WTC11 (cell line): ENCODE data around the gene CTTN. TPM values are rescaled to one million over a fixed set of nuclear protein-coding genes. Genes with fewer than 3 reads are reported as not detected.

Source experiments
- ATAC-seq: fragments of 200-7000 bp; cut with Tn5 transposase; 2 replicates; pipeline ENCODE4 v1.10.0; 2021; ENCODE audit warnings: mild to moderate bottlenecking, moderate library complexity
- CTCF ChIA-PET: fragments of 300-600 bp; sonication (Branson Sonifier 250); formaldehyde crosslinking; loops from one replicate; lab custom pipeline; 2021; ENCODE audit warnings: antibody characterized with exemption; lab: Charles Lee
- POLR2A ChIA-PET: fragments of 350-600 bp; sonication (Branson Sonifier 250); formaldehyde crosslinking; loops from one replicate; lab custom pipeline; 2021; ENCODE audit warnings: antibody characterized with exemption; lab: Charles Lee
- DNase-seq: peaks from one replicate; pipeline ENCODE4 v3.0.0; 2021; ENCODE audit warnings: low spot score
- H3K27ac Mint-ChIP-seq: 2 replicates; pipeline ENCODE4 v1.8.0; 2021; ENCODE audit warnings: mixed read lengths
- H3K27me3 Mint-ChIP-seq: 2 replicates; pipeline ENCODE4 v1.8.0; 2021; ENCODE audit warnings: low read depth, mild to moderate bottlenecking, moderate library complexity, mixed read lengths
- H3K36me3 Mint-ChIP-seq: 2 replicates; pipeline ENCODE4 v1.8.0; 2021; ENCODE audit warnings: mixed read lengths
- H3K4me1 Mint-ChIP-seq: 2 replicates; pipeline ENCODE4 v1.8.0; 2022; ENCODE audit warnings: mixed read lengths
- H3K4me3 Mint-ChIP-seq: 2 replicates; pipeline ENCODE4 v1.8.0; 2021; ENCODE audit warnings: mild to moderate bottlenecking, moderate library complexity, mixed read lengths
- H3K9me3 Mint-ChIP-seq: 2 replicates; pipeline ENCODE4 v1.8.0; 2021; ENCODE audit warnings: mixed read lengths
- CBFB ChIP-seq: sonication (generic); formaldehyde crosslinking; IDR thresholded peaks from 2 replicates; pipeline ENCODE4 v1.8.1; 2022; ENCODE audit warnings: mild to moderate bottlenecking, low read depth, missing genetic modification reagents
- FOXK1 ChIP-seq: sonication (generic); formaldehyde crosslinking; IDR thresholded peaks from 2 replicates; pipeline ENCODE4 v1.8.0; 2022; ENCODE audit warnings: mild to moderate bottlenecking, moderate library complexity, missing genetic modification reagents
- GABPB1 ChIP-seq: sonication (generic); formaldehyde crosslinking; IDR thresholded peaks from 2 replicates; pipeline ENCODE4 v1.8.1; 2023; ENCODE audit warnings: mild to moderate bottlenecking, missing genetic modification reagents
- IRF2 ChIP-seq: sonication (generic); formaldehyde crosslinking; IDR thresholded peaks from 2 replicates; pipeline ENCODE4 v1.8.0; 2022; ENCODE audit warnings: low read depth, missing genetic modification reagents, borderline replicate concordance
- JAZF1 ChIP-seq: fragments of 250-450 bp; sonication (Bioruptor Pico); IDR thresholded peaks from 2 replicates; pipeline ENCODE4 v1.9.0; 2021; ENCODE audit warnings: moderate library complexity, mild to moderate bottlenecking, inconsistent platforms
- JUN ChIP-seq: sonication (generic); formaldehyde crosslinking; IDR thresholded peaks from 2 replicates; pipeline ENCODE4 v1.8.0; 2023; ENCODE audit warnings: mild to moderate bottlenecking, missing genetic modification reagents
- KAT7 ChIP-seq: sonication (generic); formaldehyde crosslinking; IDR thresholded peaks from 2 replicates; pipeline ENCODE4 v1.8.1; 2023; ENCODE audit warnings: missing genetic modification reagents, mild to moderate bottlenecking, borderline replicate concordance
- NR2C2 ChIP-seq: sonication (generic); formaldehyde crosslinking; IDR thresholded peaks from 2 replicates; pipeline ENCODE4 v1.8.0; 2022; ENCODE audit warnings: mild to moderate bottlenecking, missing genetic modification reagents
- SOX15 ChIP-seq: fragments of 250-450 bp; sonication (Bioruptor Pico); IDR thresholded peaks from 2 replicates; pipeline ENCODE4 v1.9.0; 2021; ENCODE audit warnings: mild to moderate bottlenecking
- TEAD4 ChIP-seq: sonication (generic); formaldehyde crosslinking; IDR thresholded peaks from 2 replicates; pipeline ENCODE4 v1.8.0; 2022; ENCODE audit warnings: mild to moderate bottlenecking, missing genetic modification reagents
- ZBTB21 ChIP-seq: sonication (generic); formaldehyde crosslinking; IDR thresholded peaks from 2 replicates; pipeline ENCODE4 v1.8.1; 2023; ENCODE audit warnings: mild to moderate bottlenecking, missing genetic modification reagents, borderline replicate concordance
- ZNF121 ChIP-seq: sonication (generic); formaldehyde crosslinking; IDR thresholded peaks from 2 replicates; pipeline ENCODE4 v1.8.0; 2023; ENCODE audit warnings: missing genetic modification reagents
- ZNF219 ChIP-seq: sonication (generic); formaldehyde crosslinking; IDR thresholded peaks from 2 replicates; pipeline ENCODE4 v1.8.0; 2023; ENCODE audit warnings: missing genetic modification reagents, mild to moderate bottlenecking, borderline replicate concordance
- ZNF232 ChIP-seq: sonication (generic); formaldehyde crosslinking; IDR thresholded peaks from 2 replicates; pipeline ENCODE4 v1.8.0; 2022; ENCODE audit warnings: mild to moderate bottlenecking, missing genetic modification reagents
- ZNF317 ChIP-seq: sonication (generic); formaldehyde crosslinking; IDR thresholded peaks from 2 replicates; pipeline ENCODE4 v1.8.1; 2023; ENCODE audit warnings: low read depth, mild to moderate bottlenecking, moderate library complexity, missing genetic modification reagents, borderline replicate concordance
- ZNF396 ChIP-seq: fragments of 250-450 bp; sonication (Bioruptor Pico); IDR thresholded peaks from 2 replicates; pipeline ENCODE4 v1.8.0; 2021; ENCODE audit warnings: mild to moderate bottlenecking, moderate library complexity, borderline replicate concordance
- ZNF416 ChIP-seq: fragments of 250-450 bp; sonication (Bioruptor Pico); IDR thresholded peaks from 2 replicates; pipeline ENCODE4 v1.9.0; 2021; ENCODE audit warnings: mild to moderate bottlenecking, inconsistent platforms
- ZNF423 ChIP-seq: fragments of 250-450 bp; sonication (Bioruptor Pico); IDR thresholded peaks from 2 replicates; pipeline ENCODE4 v2.1.2; 2022; ENCODE audit warnings: mild to moderate bottlenecking, moderate library complexity
- ZNF671 ChIP-seq: fragments of 250-450 bp; sonication (Bioruptor Pico); IDR thresholded peaks from 2 replicates; pipeline ENCODE4 v1.8.0; 2021; ENCODE audit warnings: mild to moderate bottlenecking
- total RNA-seq: library from RNA; stranded (reverse); gene quantifications from 3 replicates; pipeline ENCODE4 v1.2.3, GENCODE V29; 2021
- TF ChIP-seq, protein P1 (sequence below): sonication (generic); formaldehyde crosslinking; IDR thresholded peaks from 2 replicates; pipeline ENCODE4 v1.8.1; 2023; ENCODE audit warnings: mild to moderate bottlenecking, missing genetic modification reagents, moderate library complexity
- TF ChIP-seq, protein P2 (sequence below): sonication (generic); formaldehyde crosslinking; IDR thresholded peaks from 2 replicates; pipeline ENCODE4 v1.8.0; 2023; ENCODE audit warnings: mild to moderate bottlenecking, missing genetic modification reagents
- TF ChIP-seq, protein P3 (sequence below): fragments of 250-450 bp; sonication (Bioruptor Pico); conservative IDR thresholded peaks from 2 replicates; pipeline ENCODE4 v1.9.0; 2021; ENCODE audit warnings: mild to moderate bottlenecking
- TF ChIP-seq, protein P4 (sequence below): sonication (generic); formaldehyde crosslinking; IDR thresholded peaks from 2 replicates; pipeline ENCODE4 v1.8.0; 2022; ENCODE audit warnings: mild to moderate bottlenecking, missing genetic modification reagents
- TF ChIP-seq, protein P5 (sequence below): sonication (generic); formaldehyde crosslinking; IDR thresholded peaks from 2 replicates; pipeline ENCODE4 v1.8.1; 2022; ENCODE audit warnings: missing genetic modification reagents, borderline replicate concordance

CTTN gene
- total RNA-seq, 1 experiment from 2014 or later, result 281 TPM

DNA sequence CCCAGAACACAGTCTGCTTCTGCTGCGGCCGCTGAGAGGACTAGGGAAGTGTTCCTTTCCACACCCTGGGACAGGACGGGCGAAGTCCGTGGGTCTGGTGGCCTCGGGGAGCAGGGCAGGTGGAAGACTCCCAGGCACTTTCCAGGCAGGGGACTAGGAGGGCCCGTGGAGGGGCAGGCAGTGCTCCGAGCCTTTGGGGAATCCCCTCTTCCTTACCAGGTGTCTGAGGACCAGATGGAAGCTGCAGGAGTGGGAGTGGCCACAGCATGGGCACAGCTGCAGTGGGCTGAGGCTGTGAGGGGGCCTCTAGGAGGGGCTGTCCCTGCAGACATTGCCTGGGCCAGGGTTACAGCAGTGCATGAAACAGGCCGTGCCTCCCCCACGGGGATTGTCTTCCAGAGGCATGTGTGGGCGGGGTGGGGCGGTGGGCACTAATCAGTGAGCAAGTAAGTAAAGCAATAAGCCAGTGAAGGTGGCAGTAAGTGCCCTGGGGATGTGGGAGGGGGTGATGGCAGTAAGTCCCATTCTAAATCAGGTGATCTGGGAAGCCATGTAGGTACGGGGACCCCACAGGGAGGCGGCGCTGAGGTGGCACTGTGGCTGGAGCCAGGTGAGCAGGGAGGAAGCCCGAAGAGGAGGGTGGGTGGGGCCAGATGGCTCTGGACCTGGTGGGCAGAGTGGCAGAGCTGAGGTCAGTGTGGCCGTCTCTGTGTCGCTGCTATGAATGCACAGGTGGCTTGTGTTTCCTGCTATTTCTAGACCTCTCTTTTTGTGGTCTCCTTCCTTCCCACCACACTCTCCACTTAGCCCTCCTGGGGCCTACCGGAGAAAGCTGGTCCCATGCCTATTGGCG is 66.4 kb downstream of the CTTN start:
- Mint-ChIP-seq H3K4me3 (no peak overlapping the region), H3K36me3 (peaks cover 3% of the 10 kb centered on the region; the same call in 1 of the 2 replicates), H3K9me3 (peaks cover 4% of the 10 kb centered on the region), H3K4me1 (peaks cover 19% of the 10 kb centered on the region), H3K27me3 (peaks cover 3% of the 10 kb centered on the region), H3K27ac (no peak overlapping the region; the same call in 1 of the 2 replicates)
- POLR2A ChIA-PET, result interaction anchor here (0.6 kb wide), 1 partner anchor 129 kb away, joined by 3 read pairs; no protein-coding TSS in a partner anchor
- DNase-seq, result no peak
- CTCF ChIA-PET, result no interaction called here
- ATAC-seq, result no peak
- TF ChIP-seq ZNF396, result no peak
- TF ChIP-seq ZNF423 (CRISPR knock-in tag), result no peak
- TF ChIP-seq, all 79 proteins: peak for 0

DNA sequence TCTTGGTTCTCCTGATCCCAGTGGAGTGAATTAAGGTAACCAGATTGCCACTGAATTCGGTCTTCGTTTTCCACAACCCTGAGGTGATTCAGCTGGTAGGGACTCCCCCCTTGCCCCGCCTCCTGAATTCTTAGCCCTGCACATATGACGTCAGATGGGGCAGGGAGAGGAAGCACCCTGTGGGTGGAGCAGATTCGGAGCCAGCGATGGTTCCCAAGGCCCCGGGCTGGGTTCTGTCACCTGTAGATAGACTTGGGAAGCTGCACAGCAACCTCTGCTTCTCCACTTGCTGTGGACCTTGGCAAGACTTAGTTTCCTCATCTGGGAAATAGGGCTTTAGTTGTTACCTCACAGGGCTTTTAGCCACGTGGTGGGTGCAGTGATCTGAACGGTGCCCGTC is 67.8 kb downstream of the CTTN start:
- Mint-ChIP-seq H3K27ac (no peak overlapping the region), H3K36me3 (peaks cover 5% of the 10 kb centered on the region; the same call in 1 of the 2 replicates), H3K4me3 (no peak overlapping the region)
- POLR2A ChIA-PET, result no interaction called here
- no peak for TF ChIP-seq ZBTB21 (CRISPR knock-in tag)
- no peak for TF ChIP-seq ZNF219 (CRISPR knock-in tag)
- no peak for TF ChIP-seq GABPB1 (CRISPR knock-in tag)
- TF ChIP-seq, protein P1, sequence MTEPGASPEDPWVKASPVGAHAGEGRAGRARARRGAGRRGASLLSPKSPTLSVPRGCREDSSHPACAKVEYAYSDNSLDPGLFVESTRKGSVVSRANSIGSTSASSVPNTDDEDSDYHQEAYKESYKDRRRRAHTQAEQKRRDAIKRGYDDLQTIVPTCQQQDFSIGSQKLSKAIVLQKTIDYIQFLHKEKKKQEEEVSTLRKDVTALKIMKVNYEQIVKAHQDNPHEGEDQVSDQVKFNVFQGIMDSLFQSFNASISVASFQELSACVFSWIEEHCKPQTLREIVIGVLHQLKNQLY (CRISPR knock-in tag), result no peak
- TF ChIP-seq ZNF232 (CRISPR knock-in tag), result no peak
- TF ChIP-seq TEAD4, result no peak
- TF ChIP-seq, protein P2, sequence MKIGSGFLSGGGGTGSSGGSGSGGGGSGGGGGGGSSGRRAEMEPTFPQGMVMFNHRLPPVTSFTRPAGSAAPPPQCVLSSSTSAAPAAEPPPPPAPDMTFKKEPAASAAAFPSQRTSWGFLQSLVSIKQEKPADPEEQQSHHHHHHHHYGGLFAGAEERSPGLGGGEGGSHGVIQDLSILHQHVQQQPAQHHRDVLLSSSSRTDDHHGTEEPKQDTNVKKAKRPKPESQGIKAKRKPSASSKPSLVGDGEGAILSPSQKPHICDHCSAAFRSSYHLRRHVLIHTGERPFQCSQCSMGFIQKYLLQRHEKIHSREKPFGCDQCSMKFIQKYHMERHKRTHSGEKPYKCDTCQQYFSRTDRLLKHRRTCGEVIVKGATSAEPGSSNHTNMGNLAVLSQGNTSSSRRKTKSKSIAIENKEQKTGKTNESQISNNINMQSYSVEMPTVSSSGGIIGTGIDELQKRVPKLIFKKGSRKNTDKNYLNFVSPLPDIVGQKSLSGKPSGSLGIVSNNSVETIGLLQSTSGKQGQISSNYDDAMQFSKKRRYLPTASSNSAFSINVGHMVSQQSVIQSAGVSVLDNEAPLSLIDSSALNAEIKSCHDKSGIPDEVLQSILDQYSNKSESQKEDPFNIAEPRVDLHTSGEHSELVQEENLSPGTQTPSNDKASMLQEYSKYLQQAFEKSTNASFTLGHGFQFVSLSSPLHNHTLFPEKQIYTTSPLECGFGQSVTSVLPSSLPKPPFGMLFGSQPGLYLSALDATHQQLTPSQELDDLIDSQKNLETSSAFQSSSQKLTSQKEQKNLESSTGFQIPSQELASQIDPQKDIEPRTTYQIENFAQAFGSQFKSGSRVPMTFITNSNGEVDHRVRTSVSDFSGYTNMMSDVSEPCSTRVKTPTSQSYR (CRISPR knock-in tag), result no peak
- TF ChIP-seq ZNF671 (CRISPR knock-in tag), result no peak
- TF ChIP-seq KAT7 (CRISPR knock-in tag), result no peak
- no peak for TF ChIP-seq JUN (CRISPR knock-in tag)
- no peak for TF ChIP-seq CBFB
- no peak for TF ChIP-seq FOXK1 (CRISPR knock-in tag)
- TF ChIP-seq ZNF317 (CRISPR knock-in tag), result no peak
- TF ChIP-seq, all 79 proteins: peak for 0
- DNase-seq, result no peak
- Mint-ChIP-seq H3K27me3 (peaks cover 3% of the 10 kb centered on the region), H3K9me3 (peaks cover 4% of the 10 kb centered on the region), H3K4me1 (peaks cover 29% of the 10 kb centered on the region)
- no peak for ATAC-seq
- CTCF ChIA-PET, result interaction anchor here (1.9 kb wide), 1 partner anchor 205 kb away, joined by 4 read pairs; no protein-coding TSS in a partner anchor

DNA sequence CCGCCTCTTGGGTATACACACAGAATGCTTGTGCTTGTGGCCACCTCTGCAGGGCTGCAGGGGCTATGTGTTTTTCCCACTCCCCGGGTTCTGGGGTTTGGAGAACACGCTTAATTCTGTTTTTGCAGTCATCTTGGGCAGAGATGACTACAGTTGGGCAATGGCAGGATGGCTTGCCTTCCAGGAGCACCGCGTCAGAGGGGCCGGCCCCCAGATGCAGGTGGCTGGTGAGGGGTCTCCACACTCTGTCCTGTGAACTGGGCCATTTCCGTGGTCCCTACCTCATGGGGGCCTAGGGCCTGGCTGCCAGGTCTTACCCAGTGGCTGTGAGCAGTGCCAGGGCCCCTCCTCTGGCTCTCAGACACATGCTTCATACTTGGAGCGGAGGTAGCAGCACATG is 68.3 kb downstream of the CTTN start:
- Mint-ChIP-seq H3K36me3 (peaks cover 5% of the 10 kb centered on the region; the same call in 1 of the 2 replicates), H3K4me3 (no peak overlapping the region), H3K27me3 (peaks cover 3% of the 10 kb centered on the region), H3K4me1 (peaks cover 33% of the 10 kb centered on the region), H3K9me3 (peaks cover 4% of the 10 kb centered on the region), H3K27ac (no peak overlapping the region)
- ATAC-seq (no peak), DNase-seq (no peak)
- POLR2A ChIA-PET, result no interaction called here
- CTCF ChIA-PET, result interaction anchor here (0.6 to 2.0 kb wide), 12 partner anchors 11 to 360 kb away, joined by 3 to 8 read pairs (median 4); no protein-coding TSS in a partner anchor
- TF ChIP-seq SOX15 (no peak), ZNF396 (no peak), NR2C2 (CRISPR knock-in tag) (no peak), ZNF121 (CRISPR knock-in tag) (no peak), IRF2 (CRISPR knock-in tag) (no peak), CBFB (no peak), ZNF416 (CRISPR knock-in tag) (no peak), JAZF1 (CRISPR knock-in tag) (no peak)
- TF ChIP-seq, protein P3, sequence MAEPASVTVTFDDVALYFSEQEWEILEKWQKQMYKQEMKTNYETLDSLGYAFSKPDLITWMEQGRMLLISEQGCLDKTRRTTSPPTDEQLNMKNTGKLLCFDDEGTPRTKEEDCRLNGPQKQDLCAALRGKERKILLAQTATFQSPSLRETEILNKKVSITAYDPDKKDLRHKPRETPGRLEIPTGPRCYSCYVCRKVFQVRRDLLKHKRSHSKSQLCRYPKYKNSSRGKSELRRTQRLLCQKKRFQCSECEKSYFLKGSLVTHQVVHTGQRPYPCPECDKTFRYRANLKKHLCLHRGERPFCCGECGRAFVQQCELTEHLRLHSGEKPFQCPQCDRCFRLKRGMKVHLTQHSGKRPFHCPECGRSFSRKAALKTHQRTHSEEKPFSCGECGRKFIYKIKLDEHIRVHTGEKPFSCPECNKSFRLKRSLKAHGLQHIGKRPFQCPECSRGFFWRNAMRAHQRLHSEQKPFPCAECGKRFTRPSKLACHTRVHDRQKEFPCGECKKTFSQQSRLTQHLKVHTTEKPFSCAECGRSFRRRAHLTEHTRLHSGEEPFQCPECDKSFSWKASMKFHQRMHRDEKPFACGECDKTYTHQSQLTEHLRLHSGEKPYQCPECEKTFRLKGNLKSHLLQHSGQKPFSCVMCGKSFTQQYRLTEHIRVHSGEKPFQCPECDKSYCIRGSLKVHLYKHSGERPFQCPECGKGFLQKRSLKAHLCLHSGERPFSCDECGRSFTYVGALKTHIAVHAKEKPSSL, result no peak
- TF ChIP-seq, protein P4, sequence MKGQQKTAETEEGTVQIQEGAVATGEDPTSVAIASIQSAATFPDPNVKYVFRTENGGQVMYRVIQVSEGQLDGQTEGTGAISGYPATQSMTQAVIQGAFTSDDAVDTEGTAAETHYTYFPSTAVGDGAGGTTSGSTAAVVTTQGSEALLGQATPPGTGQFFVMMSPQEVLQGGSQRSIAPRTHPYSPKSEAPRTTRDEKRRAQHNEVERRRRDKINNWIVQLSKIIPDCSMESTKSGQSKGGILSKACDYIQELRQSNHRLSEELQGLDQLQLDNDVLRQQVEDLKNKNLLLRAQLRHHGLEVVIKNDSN (CRISPR knock-in tag), result no peak
- TF ChIP-seq, protein P5, sequence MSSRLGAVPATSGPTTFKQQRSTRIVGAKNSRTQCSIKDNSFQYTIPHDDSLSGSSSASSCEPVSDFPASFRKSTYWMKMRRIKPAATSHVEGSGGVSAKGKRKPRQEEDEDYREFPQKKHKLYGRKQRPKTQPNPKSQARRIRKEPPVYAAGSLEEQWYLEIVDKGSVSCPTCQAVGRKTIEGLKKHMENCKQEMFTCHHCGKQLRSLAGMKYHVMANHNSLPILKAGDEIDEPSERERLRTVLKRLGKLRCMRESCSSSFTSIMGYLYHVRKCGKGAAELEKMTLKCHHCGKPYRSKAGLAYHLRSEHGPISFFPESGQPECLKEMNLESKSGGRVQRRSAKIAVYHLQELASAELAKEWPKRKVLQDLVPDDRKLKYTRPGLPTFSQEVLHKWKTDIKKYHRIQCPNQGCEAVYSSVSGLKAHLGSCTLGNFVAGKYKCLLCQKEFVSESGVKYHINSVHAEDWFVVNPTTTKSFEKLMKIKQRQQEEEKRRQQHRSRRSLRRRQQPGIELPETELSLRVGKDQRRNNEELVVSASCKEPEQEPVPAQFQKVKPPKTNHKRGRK (CRISPR knock-in tag), result no peak
